GM12878 (cell line): ENCODE data around the gene PRDM16. TPM values are rescaled to one million over a fixed set of nuclear protein-coding genes. Genes with fewer than 3 reads are reported as not detected.

Experiments
- ESRRA ChIP-seq: IDR thresholded peaks from 2 replicates; pipeline ENCODE4 v1.6.1; 2012; ENCODE audit warnings: mild to moderate bottlenecking, low read length, improper control_type of control experiment
- IKZF2 ChIP-seq, 2 experiments: fragments of 450-650 bp; IDR thresholded peaks; 2 replicates each; pipeline ENCODE4 v1.6.1; 2017; ENCODE audit warnings: mild to moderate bottlenecking in 2 of 2, moderate library complexity in 2 of 2
- SMC3 ChIP-seq: IDR thresholded peaks from 2 replicates; pipeline ENCODE4 v1.6.1; 2011; ENCODE audit warnings: low read length, improper control_type of control experiment, borderline replicate concordance
- polyA plus RNA-seq, 11 experiments: library from polyadenylated mRNA; depleted of rRNA in 4 of 11; unstranded in 6 of 11; stranded (reverse) in 5 of 11; fragments of >200 nt; fragmentation: Nextera tagmentation in 4 of 11; fragmentation: Illumina TruSeq in 1 of 11; extraction: Ambion mirVana in 4 of 11; extraction: Trizol in 1 of 11; gene quantifications; 1 replicate in 1 of 11; 2 replicates in 10 of 11; pipeline versions ENCODE4 v1.2.1 to v1.2.3, GENCODE V29; 2011 to 2016; ENCODE audit warnings: inconsistent platforms in 2 of 11, missing spikeins in 2 of 11, low read depth in 1 of 11
- total RNA-seq, 4 experiments: library from RNA; depleted of rRNA in 3 of 4; stranded (reverse); fragments of >200 nt in 3 of 4; fragmentation: Illumina TruSeq in 1 of 4; extraction: Trizol in 1 of 4; gene quantifications; 2 replicates each; pipeline versions ENCODE4 v1.2.1 to v1.2.3, GENCODE V29; 2013 to 2021
- TF ChIP-seq, protein P1 (sequence below): fragments of 450-650 bp; IDR thresholded peaks from 2 replicates; pipeline ENCODE4 v1.6.1; 2017; ENCODE audit warnings: mild to moderate bottlenecking, moderate library complexity
- TF ChIP-seq, protein P2 (sequence below): IDR thresholded peaks from 2 replicates; pipeline ENCODE4 v1.6.1; 2011; ENCODE audit warnings: mild to moderate bottlenecking, low read depth, low read length, moderate library complexity; ENCODE audit not compliant: insufficient replicate concordance
- TF ChIP-seq, protein P3 (sequence below), 3 experiments: IDR thresholded peaks in 2 of 3; conservative IDR thresholded peaks in 1 of 3; 2 replicates each; pipeline ENCODE4 v1.5.1; 2011; ENCODE audit warnings: low read depth in 3 of 3, low read length in 3 of 3, mild to moderate bottlenecking in 3 of 3, control low read depth in 2 of 3, moderate library complexity in 2 of 3, inconsistent platforms in 1 of 3, mixed read lengths in 1 of 3; ENCODE audit not compliant: control insufficient read depth in 2 of 3, insufficient read depth in 1 of 3; ENCODE audit errors: extremely low read depth in 1 of 3

PRDM16 gene
- total and polyA plus RNA-seq, 10 of the 15 experiments (the other 5 are each of a cell fraction or from before 2014, with no cell fraction given), result 0.03 TPM; not detected in 9

DNA sequence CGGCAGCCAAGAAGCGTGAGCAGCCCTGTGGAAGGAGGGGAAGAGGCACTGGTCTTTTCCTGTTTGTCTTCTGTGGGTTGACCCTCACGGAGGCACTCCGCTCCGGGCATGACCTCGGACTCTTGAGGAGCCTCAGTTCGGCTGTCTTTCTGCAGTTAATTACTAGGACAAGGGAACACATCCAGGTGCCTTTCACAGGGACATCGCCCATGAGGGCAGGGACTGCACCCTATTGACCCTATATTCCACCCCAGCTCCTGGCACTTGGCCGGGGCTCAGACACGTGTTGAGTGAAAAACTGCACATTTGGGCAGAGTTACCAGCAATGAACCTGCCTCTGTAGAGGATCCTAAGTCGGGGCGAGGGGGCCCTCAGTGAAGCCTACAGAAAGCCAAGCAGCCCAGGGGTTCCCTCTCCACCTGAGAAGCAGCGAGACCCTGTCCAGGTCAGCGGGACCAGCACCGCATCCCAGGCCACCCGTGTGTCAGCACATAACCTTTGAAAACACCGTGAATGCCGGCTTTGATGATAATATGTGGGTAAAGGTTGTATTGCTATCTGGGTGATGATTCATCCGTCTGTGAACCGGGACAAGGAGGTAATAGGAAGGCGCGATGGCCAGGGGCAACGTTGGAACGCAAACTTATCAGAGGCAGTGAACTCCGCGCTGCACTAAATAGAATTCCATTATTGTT lies 224.0 kb downstream of the PRDM16 start (continued):
- TF ChIP-seq ESRRA, result no peak
- TF ChIP-seq, protein P1, sequence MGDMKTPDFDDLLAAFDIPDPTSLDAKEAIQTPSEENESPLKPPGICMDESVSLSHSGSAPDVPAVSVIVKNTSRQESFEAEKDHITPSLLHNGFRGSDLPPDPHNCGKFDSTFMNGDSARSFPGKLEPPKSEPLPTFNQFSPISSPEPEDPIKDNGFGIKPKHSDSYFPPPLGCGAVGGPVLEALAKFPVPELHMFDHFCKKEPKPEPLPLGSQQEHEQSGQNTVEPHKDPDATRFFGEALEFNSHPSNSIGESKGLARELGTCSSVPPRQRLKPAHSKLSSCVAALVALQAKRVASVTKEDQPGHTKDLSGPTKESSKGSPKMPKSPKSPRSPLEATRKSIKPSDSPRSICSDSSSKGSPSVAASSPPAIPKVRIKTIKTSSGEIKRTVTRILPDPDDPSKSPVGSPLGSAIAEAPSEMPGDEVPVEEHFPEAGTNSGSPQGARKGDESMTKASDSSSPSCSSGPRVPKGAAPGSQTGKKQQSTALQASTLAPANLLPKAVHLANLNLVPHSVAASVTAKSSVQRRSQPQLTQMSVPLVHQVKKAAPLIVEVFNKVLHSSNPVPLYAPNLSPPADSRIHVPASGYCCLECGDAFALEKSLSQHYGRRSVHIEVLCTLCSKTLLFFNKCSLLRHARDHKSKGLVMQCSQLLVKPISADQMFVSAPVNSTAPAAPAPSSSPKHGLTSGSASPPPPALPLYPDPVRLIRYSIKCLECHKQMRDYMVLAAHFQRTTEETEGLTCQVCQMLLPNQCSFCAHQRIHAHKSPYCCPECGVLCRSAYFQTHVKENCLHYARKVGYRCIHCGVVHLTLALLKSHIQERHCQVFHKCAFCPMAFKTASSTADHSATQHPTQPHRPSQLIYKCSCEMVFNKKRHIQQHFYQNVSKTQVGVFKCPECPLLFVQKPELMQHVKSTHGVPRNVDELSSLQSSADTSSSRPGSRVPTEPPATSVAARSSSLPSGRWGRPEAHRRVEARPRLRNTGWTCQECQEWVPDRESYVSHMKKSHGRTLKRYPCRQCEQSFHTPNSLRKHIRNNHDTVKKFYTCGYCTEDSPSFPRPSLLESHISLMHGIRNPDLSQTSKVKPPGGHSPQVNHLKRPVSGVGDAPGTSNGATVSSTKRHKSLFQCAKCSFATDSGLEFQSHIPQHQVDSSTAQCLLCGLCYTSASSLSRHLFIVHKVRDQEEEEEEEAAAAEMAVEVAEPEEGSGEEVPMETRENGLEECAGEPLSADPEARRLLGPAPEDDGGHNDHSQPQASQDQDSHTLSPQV, result no peak
- no peak for TF ChIP-seq IKZF2 (IDR thresholded peaks at IDR 0.05)
- TF ChIP-seq SMC3, result no peak
- TF ChIP-seq, protein P2, sequence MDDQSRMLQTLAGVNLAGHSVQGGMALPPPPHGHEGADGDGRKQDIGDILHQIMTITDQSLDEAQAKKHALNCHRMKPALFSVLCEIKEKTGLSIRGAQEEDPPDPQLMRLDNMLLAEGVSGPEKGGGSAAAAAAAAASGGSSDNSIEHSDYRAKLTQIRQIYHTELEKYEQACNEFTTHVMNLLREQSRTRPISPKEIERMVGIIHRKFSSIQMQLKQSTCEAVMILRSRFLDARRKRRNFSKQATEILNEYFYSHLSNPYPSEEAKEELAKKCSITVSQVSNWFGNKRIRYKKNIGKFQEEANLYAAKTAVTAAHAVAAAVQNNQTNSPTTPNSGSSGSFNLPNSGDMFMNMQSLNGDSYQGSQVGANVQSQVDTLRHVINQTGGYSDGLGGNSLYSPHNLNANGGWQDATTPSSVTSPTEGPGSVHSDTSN, result no peak
- TF ChIP-seq, protein P3, sequence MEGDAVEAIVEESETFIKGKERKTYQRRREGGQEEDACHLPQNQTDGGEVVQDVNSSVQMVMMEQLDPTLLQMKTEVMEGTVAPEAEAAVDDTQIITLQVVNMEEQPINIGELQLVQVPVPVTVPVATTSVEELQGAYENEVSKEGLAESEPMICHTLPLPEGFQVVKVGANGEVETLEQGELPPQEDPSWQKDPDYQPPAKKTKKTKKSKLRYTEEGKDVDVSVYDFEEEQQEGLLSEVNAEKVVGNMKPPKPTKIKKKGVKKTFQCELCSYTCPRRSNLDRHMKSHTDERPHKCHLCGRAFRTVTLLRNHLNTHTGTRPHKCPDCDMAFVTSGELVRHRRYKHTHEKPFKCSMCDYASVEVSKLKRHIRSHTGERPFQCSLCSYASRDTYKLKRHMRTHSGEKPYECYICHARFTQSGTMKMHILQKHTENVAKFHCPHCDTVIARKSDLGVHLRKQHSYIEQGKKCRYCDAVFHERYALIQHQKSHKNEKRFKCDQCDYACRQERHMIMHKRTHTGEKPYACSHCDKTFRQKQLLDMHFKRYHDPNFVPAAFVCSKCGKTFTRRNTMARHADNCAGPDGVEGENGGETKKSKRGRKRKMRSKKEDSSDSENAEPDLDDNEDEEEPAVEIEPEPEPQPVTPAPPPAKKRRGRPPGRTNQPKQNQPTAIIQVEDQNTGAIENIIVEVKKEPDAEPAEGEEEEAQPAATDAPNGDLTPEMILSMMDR (IDR thresholded peaks at IDR 0.05 in 2 of 3, conservative IDR thresholded peaks at IDR 0.05 in 1 of 3; ENCODE audit: control insufficient read depth in 2 of 3, extremely low read depth in 1 of 3, insufficient read depth in 1 of 3, low read depth in 3 of 3, low read length in 3 of 3), result no peak
